Astrocyte (in vitro differentiated cells and primary cell): ENCODE results near the gene FBXO27.

Experiments used
- CTCF ChIP-seq: IDR thresholded peaks from 2 replicates; pipeline ENCODE4 v1.5.1; 2011; ENCODE audit warnings: low read depth, mild to moderate bottlenecking, inconsistent platforms, low read length, moderate library complexity; ENCODE audit not compliant: insufficient read depth
- EZH2 ChIP-seq: IDR thresholded peaks from 2 replicates; pipeline ENCODE4 v1.6.1; 2012; ENCODE audit warnings: mild to moderate bottlenecking, low read length, inconsistent platforms; ENCODE audit not compliant: insufficient read depth

GRCh38 chr19:38985262-38985661, 47.1 kb downstream of the FBXO27 start:
- no peak for TF ChIP-seq EZH2
- no peak for TF ChIP-seq CTCF
